Measurements from ENCODE around the gene ATP6V0D1. TPM values are rescaled to one million over a fixed set of nuclear protein-coding genes. Genes with fewer than 3 reads are reported as not detected.

The ATP6V0D1 gene
- total RNA-seq, 2 experiments from 2014 or later = 41.8 to 48.8 TPM

Other genes starting within 250 kb of the ATP6V0D1 start
- gene FHOD1, start 233.7 kb downstream of the ATP6V0D1 start, total RNA-seq = 10 to 100 TPM; 92.2 to 92.8 TPM
- 1 to 10 TPM; 3.5 to 4.5 TPM for gene SLC9A5, start 232.2 kb downstream of the ATP6V0D1 start, total RNA-seq
- gene PLEKHG4, start 201.6 kb downstream of the ATP6V0D1 start, total RNA-seq = 10 to 100 TPM; 15.7 to 18.2 TPM
- 1 to 10 TPM; 1.2 to 1.6 TPM for gene KCTD19, start 154.4 kb downstream of the ATP6V0D1 start, total RNA-seq
- under 1 TPM; 0.28 to 0.64 TPM for gene LRRC36, start 154.3 kb downstream of the ATP6V0D1 start, total RNA-seq
- not detected for gene TPPP3, start 87.7 kb downstream of the ATP6V0D1 start, total RNA-seq
- under 1 TPM; 0.36 to 0.40 TPM for gene ZDHHC1, start 64.7 kb downstream of the ATP6V0D1 start, total RNA-seq
- not detected for gene HSD11B2, start 50.0 kb downstream of the ATP6V0D1 start, total RNA-seq
- gene AGRP, start 2.4 kb upstream of the ATP6V0D1 start, total RNA-seq = not detected
- 10 to 100 TPM; 28.7 to 35.7 TPM for gene RIPOR1, start 47.7 kb upstream of the ATP6V0D1 start, total RNA-seq
- gene CTCF, start 81.4 kb upstream of the ATP6V0D1 start, total RNA-seq = 10 to 100 TPM; 69.9 to 72.3 TPM
- gene CARMIL2, start 164.0 kb upstream of the ATP6V0D1 start, total RNA-seq = 100 to 1,000 TPM; 199 to 203 TPM
- 10 to 100 TPM; 50.7 to 54.2 TPM for gene ACD, start 179.1 kb upstream of the ATP6V0D1 start, total RNA-seq
- gene PARD6A, start 179.8 kb upstream of the ATP6V0D1 start, total RNA-seq = 10 to 100 TPM in 1 of 2 experiments, 1 to 10 TPM in 1; 9.5 to 11.1 TPM
- 10 to 100 TPM in 1 of 2 experiments, 1 to 10 TPM in 1; 9.6 to 12.1 TPM for gene ENKD1, start 185.6 kb upstream of the ATP6V0D1 start, total RNA-seq
- 1 to 10 TPM; 5.6 to 5.8 TPM for gene C16orf86, start 185.7 kb upstream of the ATP6V0D1 start, total RNA-seq
- gene GFOD2, start 238.2 kb upstream of the ATP6V0D1 start, total RNA-seq = 10 to 100 TPM; 12.5 to 14.2 TPM